Coronary artery (tissue), 2 donors: ENCODE results near the gene RABGEF1.
"Not testable (repeated sequence)": the region's sequence is repeated elsewhere in the genome, so short reads cannot be mapped to it uniquely, and the experiment has no call there.

Experiments
- DNase-seq: peaks from one replicate; pipeline ENCODE4 v3.0.0-alpha.2; 2017; ENCODE audit warnings: low spot score
- H3K27ac ChIP-seq, 2 donors: fragments of 200-600 bp; sonication (generic); one replicate each; pipeline ENCODE4 v1.5.1; 2016 to 2019
- H3K4me3 ChIP-seq: fragments of 200-600 bp; sonication (generic); 2 replicates; pipeline ENCODE4 v1.5.1; 2016; ENCODE audit warnings: mild to moderate bottlenecking, moderate library complexity
- CTCF ChIP-seq: fragments of 200-600 bp; sonication (generic); IDR thresholded peaks from one replicate; pipeline ENCODE4 v1.5.1; 2019; ENCODE audit warnings: antibody characterized with exemption

Gene RABGEF1

GRCh38 chr7:66804001-66804400 lies 63.5 kb downstream of the RABGEF1 start:
- H3K4me3 ChIP-seq = no peak overlapping the region
- no peak for DNase-seq
- H3K27ac ChIP-seq = no peak overlapping the region
- no peak for TF ChIP-seq CTCF

GRCh38 chr7:66807736-66808135 lies 67.2 kb downstream of the RABGEF1 start:
- TF ChIP-seq CTCF = no peak
- Histone ChIP-seq H3K27ac (no peak overlapping the region), H3K4me3 (no peak overlapping the region)
- DNase-seq = no peak

DNA sequence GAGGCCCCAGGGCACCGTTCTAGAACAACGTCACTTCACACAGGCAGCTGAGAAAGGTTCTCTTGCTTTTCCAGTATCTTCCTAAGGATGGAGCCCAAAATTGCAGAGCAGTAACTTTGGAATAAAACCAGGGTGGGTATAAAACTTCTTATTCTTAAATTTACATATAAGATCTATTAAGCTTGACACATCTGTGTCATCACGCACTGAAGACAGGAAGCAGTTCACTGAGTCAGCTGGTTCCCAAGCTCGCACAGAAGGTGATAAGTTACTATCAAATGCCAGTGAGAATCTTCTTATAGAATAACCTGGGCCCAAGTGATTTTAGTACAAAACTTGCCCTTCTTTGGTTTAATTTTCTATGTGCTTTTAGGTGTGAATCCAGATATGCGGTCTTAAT lies 70.2 kb downstream of the RABGEF1 start:
- TF ChIP-seq CTCF = no peak
- Histone ChIP-seq H3K27ac (no peak overlapping the region), H3K4me3 (no peak overlapping the region)
- DNase-seq = no peak

DNA sequence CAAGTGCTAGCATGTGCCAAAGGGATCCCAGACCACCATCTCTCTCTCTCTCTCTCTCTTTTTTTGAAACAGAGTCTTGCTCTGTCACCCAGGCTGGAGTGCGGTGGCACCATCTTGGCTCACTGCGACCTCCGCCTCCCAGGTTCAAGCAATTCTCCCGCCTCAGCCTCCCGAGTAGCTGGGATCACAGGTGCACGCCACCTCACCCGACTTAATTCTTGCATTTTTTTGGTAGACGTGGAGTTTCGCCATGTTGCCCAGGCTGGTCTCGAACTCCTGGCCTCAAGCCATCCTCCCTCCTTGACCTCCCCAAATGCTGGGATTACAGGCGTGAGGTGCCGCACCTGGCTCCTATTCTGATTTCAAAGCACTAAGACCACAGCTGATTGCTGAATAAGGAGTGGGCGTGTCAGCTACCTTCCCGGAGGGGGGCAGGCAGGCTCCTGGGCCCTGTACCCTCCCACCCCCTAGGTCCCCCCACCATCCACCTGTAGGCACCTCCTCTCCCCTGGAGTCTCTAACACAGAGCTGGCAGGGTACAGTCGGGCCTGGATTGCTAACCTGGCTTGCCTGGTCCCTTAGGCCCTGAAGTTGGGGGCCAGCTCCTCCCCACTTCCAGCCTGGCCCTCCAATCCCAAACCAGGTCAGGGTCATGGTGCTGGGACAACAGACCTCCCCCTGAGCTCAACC lies 74.8 kb downstream of the RABGEF1 start:
- H3K27ac ChIP-seq, DNase-seq, H3K4me3 ChIP-seq: not testable (repeated sequence)

DNA sequence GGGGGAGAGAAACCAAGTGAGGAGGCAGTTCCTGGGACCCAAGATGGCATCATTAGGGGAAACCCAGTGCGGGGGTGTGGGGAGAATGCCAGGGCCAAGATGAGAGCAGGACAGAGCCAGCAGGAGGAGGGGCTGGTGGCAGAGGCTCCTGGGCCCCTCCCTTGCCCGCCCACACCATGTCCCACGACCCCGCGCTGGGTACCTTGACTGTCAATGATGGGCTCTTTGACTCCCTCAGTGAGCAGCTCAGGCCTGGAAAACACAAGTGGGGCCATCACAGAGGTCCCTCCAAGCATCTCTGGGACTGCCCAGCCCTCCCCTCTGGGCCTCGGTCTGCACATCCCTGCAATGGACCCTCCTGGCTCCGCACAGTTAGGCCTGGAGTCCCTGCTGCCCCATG lies 75.4 kb downstream of the RABGEF1 start:
- no peak for TF ChIP-seq CTCF
- H3K27ac ChIP-seq = no peak overlapping the region
- DNase-seq = no peak
- H3K4me3 ChIP-seq = no peak overlapping the region

DNA sequence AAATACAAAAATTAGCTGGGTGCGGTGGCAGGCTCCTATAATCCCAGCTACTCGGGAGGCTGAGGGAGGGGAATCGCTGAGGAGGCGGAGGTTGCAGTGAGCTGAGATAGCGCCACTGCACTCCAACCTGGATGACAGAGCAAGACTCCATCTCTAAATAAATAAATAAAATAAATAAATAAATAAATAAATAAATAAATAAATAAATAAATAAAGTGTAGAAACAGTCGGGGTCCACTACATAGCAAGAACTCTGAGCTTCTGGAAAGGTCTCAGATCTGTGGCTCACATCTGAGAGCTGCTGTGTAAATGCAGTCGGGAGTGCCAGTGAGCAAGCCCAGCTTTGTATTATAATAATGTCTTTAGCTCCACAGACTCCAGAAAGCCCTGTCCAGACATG lies 76.1 kb downstream of the RABGEF1 start:
- H3K4me3 ChIP-seq, DNase-seq, H3K27ac ChIP-seq: not testable (repeated sequence)

GRCh38 chr7:66817208-66817795 lies 76.8 kb downstream of the RABGEF1 start:
- not testable (repeated sequence) for H3K4me3 ChIP-seq, DNase-seq, H3K27ac ChIP-seq

- H3K27ac ChIP-seq, H3K4me3 ChIP-seq, DNase-seq: not testable (repeated sequence)
Measured at GRCh38 chr7:66817956-66818355, 77.4 kb downstream of the RABGEF1 start.

- Histone ChIP-seq H3K27ac (no peak overlapping the region), H3K4me3 (no peak overlapping the region)
- DNase-seq = no peak
- TF ChIP-seq CTCF = no peak
Measured at GRCh38 chr7:66824041-66824440, 83.5 kb downstream of the RABGEF1 start.

- H3K27ac ChIP-seq, DNase-seq, H3K4me3 ChIP-seq: not testable (repeated sequence)
Measured at GRCh38 chr7:66825538-66825937, 85.0 kb downstream of the RABGEF1 start.
